A673 (cell line): ENCODE results near the gene OLIG1. TPM values are rescaled to one million over a fixed set of nuclear protein-coding genes. Genes with fewer than 3 reads are reported as not detected.

Source experiments
- BruUV-seq: library from RNA; stranded (reverse); fragments of 400-500 nt; replicated peaks from 2 replicates; lab custom pipeline; 2021; lab: Mats Ljungman, UMichigan
- CTCF ChIA-PET: fragments of 300-600 bp; sonication (Branson Sonifier 250); formaldehyde crosslinking; loops from one replicate; lab custom pipeline; 2022; ENCODE audit warnings: antibody characterized with exemption; lab: Charles Lee
- POLR2A ChIA-PET: fragments of 300-600 bp; sonication (Branson Sonifier 250); formaldehyde crosslinking; loops from one replicate; lab custom pipeline; 2022; ENCODE audit warnings: antibody characterized with exemption; ENCODE audit not compliant: low non-redundant PET; lab: Charles Lee
- DNase-seq: peaks from one replicate; pipeline ENCODE4 v3.0.0-alpha.2; 2015; ENCODE audit warnings: low spot score
- H3K27ac ChIP-seq: fragments of 200-600 bp; sonication (generic); 2 replicates; pipeline ENCODE4 v1.5.1; 2016; ENCODE audit warnings: mixed run types, low read depth, mild to moderate bottlenecking, mixed read lengths, antibody characterized with exemption, low read length; ENCODE audit not compliant: poor library complexity, severe bottlenecking
- H3K27me3 ChIP-seq: fragments of 200-600 bp; sonication (generic); replicated peaks from 2 replicates; pipeline ENCODE4 v1.6.1; 2017; ENCODE audit warnings: mixed run types, low read depth, mild to moderate bottlenecking, mixed read lengths, antibody characterized with exemption, low read length; ENCODE audit not compliant: insufficient read depth, poor library complexity
- H3K36me3 ChIP-seq: fragments of 200-600 bp; sonication (generic); 2 replicates; pipeline ENCODE4 v1.6.1; 2016; ENCODE audit warnings: mixed run types, mild to moderate bottlenecking, mixed read lengths, antibody characterized with exemption, low read length; ENCODE audit not compliant: insufficient read depth, poor library complexity, severe bottlenecking
- H3K4me1 ChIP-seq: fragments of 200-600 bp; sonication (generic); 2 replicates; pipeline ENCODE4 v1.6.1; 2017; ENCODE audit warnings: mixed run types, mild to moderate bottlenecking, mixed read lengths, antibody characterized with exemption, low read length; ENCODE audit not compliant: insufficient read depth, poor library complexity, severe bottlenecking
- H3K4me3 ChIP-seq: fragments of 200-600 bp; sonication (generic); 2 replicates; pipeline ENCODE4 v1.5.1; 2016; ENCODE audit warnings: low read depth, mixed run types, mild to moderate bottlenecking, mixed read lengths, low read length; ENCODE audit not compliant: poor library complexity, severe bottlenecking
- H3K9me3 ChIP-seq: fragments of 200-600 bp; sonication (generic); 2 replicates; pipeline ENCODE4 v1.6.1; 2016; ENCODE audit warnings: mixed run types, low read depth, mild to moderate bottlenecking, mixed read lengths, antibody characterized with exemption, low read length; ENCODE audit not compliant: poor library complexity, severe bottlenecking
- EZH2 ChIP-seq: fragments of 200-600 bp; sonication (generic); IDR thresholded peaks from 2 replicates; pipeline ENCODE4 v1.6.1; 2017; ENCODE audit warnings: borderline replicate concordance, low read depth, mild to moderate bottlenecking, mixed read lengths, antibody characterized with exemption, low read length; ENCODE audit not compliant: poor library complexity, severe bottlenecking
- intact Hi-C: fragments of 100-400 bp; cut with micrococcal nuclease; formaldehyde crosslinking; loops from one replicate; pipeline ENCODE4 v1.10.0; 2022; ENCODE audit not compliant: unreplicated experiment
- total RNA-seq: library from RNA; stranded (reverse); gene quantifications from 2 replicates; pipeline ENCODE4 v1.2.3, GENCODE V29; 2021
- TF ChIP-seq, protein P1 (sequence below): fragments of 300-800, 200-600 bp; sonication (generic); conservative IDR thresholded peaks from 2 replicates; pipeline ENCODE4 v1.5.1; 2017; ENCODE audit warnings: low read depth, mild to moderate bottlenecking, antibody characterized with exemption, low read length, moderate library complexity, mixed read lengths

OLIG1 gene
- total RNA-seq, 1 experiment from 2014 or later, result not detected

DNA sequence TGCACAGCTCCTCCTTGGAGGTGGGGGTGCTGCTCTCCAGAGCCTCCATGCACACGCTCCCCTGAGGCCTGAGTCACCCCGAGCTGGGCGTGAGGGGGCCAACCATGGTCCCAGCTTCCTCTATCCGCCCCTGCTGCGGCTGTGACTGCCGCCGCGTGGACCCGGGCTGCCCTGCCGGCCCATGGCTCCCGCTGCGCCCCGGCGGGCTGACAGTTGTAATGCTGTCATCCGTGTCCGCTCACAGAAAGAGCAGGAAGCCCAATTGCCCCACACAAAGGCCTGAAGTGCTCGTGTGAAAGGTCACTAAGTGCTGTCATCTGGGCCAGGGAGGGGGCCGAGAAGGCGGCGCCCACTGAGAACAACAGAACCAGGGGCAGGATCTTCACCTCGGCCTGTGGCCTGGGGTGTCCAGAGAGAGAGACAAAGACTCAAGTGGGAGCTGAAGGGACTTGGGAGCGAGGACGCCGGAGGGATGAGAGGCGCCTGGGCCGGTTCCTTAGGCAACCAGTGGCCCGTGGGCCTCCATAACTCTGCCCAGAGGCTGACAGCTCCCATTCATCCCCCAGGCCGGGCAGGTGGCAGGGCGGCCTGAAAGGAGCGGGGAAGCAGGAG, 31.5 kb downstream of the OLIG1 start:
- intact Hi-C loops, result no loop called here
- Histone ChIP-seq H3K27ac (no peak overlapping the region), H3K4me3 (no peak overlapping the region), H3K4me1 (no peaks in the 10 kb centered on the region), H3K36me3 (no peaks in the 10 kb centered on the region), H3K27me3 (peaks cover 76% of the 10 kb centered on the region), H3K9me3 (no peaks in the 10 kb centered on the region)
- POLR2A ChIA-PET, result no interaction called here
- CTCF ChIA-PET, result interaction anchor here (0.6 kb wide), 1 partner anchor 49 kb away, joined by 7 read pairs; no protein-coding TSS in a partner anchor
- BruUV-seq, result no TSS peak
- DNase-seq, result no peak
- TF ChIP-seq, protein P1, sequence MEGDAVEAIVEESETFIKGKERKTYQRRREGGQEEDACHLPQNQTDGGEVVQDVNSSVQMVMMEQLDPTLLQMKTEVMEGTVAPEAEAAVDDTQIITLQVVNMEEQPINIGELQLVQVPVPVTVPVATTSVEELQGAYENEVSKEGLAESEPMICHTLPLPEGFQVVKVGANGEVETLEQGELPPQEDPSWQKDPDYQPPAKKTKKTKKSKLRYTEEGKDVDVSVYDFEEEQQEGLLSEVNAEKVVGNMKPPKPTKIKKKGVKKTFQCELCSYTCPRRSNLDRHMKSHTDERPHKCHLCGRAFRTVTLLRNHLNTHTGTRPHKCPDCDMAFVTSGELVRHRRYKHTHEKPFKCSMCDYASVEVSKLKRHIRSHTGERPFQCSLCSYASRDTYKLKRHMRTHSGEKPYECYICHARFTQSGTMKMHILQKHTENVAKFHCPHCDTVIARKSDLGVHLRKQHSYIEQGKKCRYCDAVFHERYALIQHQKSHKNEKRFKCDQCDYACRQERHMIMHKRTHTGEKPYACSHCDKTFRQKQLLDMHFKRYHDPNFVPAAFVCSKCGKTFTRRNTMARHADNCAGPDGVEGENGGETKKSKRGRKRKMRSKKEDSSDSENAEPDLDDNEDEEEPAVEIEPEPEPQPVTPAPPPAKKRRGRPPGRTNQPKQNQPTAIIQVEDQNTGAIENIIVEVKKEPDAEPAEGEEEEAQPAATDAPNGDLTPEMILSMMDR, result no peak

DNA sequence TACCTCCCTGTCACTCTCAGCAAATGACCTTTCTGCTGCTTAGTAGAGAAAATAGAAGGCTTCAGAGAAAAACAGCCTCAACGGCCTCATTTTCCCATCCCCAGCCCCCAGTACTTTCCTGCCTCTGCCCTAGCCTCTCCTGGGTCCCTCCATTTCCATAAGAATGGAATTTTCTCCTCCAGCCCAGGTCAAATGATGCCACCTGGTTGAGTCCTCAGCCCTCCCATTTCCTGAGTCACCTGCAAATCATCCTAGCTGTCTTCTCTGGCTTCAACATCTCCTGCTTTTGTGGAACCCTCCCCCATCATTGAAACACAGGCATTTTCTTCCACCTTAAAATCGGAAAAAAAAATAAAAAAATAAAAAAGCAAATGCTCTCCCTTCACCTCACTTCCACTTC, 35.1 kb downstream of the OLIG1 start:
- H3K27ac ChIP-seq, result no peak overlapping the region
- intact Hi-C loops, result no loop called here
- H3K9me3 ChIP-seq, result no peaks in the 10 kb centered on the region
- no peaks in the 10 kb centered on the region for H3K4me1 ChIP-seq
- no peak for TF ChIP-seq EZH2
- TF ChIP-seq, protein P1, result no peak
- BruUV-seq, result no TSS peak
- no peak overlapping the region for H3K4me3 ChIP-seq
- POLR2A ChIA-PET, result no interaction called here
- H3K27me3 ChIP-seq, result peaks cover 92% of the 10 kb centered on the region
- CTCF ChIA-PET, result no interaction called here
- DNase-seq, result no peak
- H3K36me3 ChIP-seq, result no peaks in the 10 kb centered on the region

DNA sequence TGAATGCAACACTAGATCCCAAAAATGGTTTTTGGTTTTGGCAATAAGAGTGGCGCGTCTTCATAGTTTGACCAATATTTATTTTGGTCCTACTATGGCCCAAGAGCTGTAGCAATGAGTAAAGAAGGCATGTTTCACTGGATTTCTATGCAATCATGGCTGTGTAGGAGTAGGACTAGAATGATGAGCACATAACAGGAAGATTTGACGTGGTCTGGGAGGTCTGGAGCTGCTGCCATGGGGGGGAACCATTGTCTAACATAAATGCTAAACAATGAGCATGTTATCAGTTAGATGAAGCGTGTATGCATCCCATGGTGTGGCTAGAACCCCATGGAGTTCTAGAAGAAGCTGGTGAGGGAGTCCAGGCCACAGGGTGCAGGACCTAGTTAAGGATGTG, 38.3 kb downstream of the OLIG1 start:
- Histone ChIP-seq H3K27ac (no peak overlapping the region), H3K36me3 (no peaks in the 10 kb centered on the region), H3K4me3 (no peak overlapping the region), H3K9me3 (no peaks in the 10 kb centered on the region), H3K4me1 (no peaks in the 10 kb centered on the region), H3K27me3 (peaks cover 97% of the 10 kb centered on the region)
- no TSS peak for BruUV-seq
- intact Hi-C loops, result no loop called here
- no peak for DNase-seq
- CTCF ChIA-PET, result no interaction called here
- no peak for TF ChIP-seq EZH2
- TF ChIP-seq, protein P1, result no peak
- POLR2A ChIA-PET, result no interaction called here
